Endodermal cell (in vitro differentiated cells): ENCODE results near the gene NRIP2. TPM values are rescaled to one million over a fixed set of nuclear protein-coding genes. Genes with fewer than 3 reads are reported as not detected.

Source experiments
- DNase-seq: peaks from one replicate; pipeline ENCODE4 v3.0.0-alpha.2; 2017
- H3K27ac ChIP-seq: 2 replicates; pipeline ENCODE4 v1.5.1; 2013; ENCODE audit warnings: mild to moderate bottlenecking, low read depth, low read length, moderate library complexity
- H3K27me3 ChIP-seq: 2 replicates; pipeline ENCODE4 v1.6.1; 2013; ENCODE audit warnings: mild to moderate bottlenecking, low read length, moderate library complexity; ENCODE audit not compliant: insufficient read depth, control insufficient read depth, poor library complexity, severe bottlenecking
- H3K36me3 ChIP-seq: 2 replicates; pipeline ENCODE4 v1.7.0; 2013; ENCODE audit warnings: mild to moderate bottlenecking, low read length, moderate library complexity; ENCODE audit not compliant: control insufficient read depth, insufficient read depth
- H3K4me1 ChIP-seq: one replicate; pipeline ENCODE4 v1.7.0; 2013; ENCODE audit warnings: low read length; ENCODE audit not compliant: control insufficient read depth, insufficient read depth
- H3K4me3 ChIP-seq: 2 replicates; pipeline ENCODE4 v1.5.1; 2013; ENCODE audit warnings: mild to moderate bottlenecking, low read length, moderate library complexity
- H3K9ac ChIP-seq: 2 replicates; pipeline ENCODE4 v1.6.1; 2013; ENCODE audit warnings: mild to moderate bottlenecking, low read length, moderate library complexity; ENCODE audit not compliant: poor library complexity, severe bottlenecking; ENCODE audit errors: extremely low read depth
- H3K9me3 ChIP-seq: 2 replicates; pipeline ENCODE4 v1.6.1; 2013; ENCODE audit warnings: mild to moderate bottlenecking, low read length, moderate library complexity; ENCODE audit not compliant: control insufficient read depth
- H3K27ac Mint-ChIP-seq: 2 replicates; pipeline ENCODE4 v1.8.0; 2020; ENCODE audit warnings: mixed read lengths
- H3K27me3 Mint-ChIP-seq: 2 replicates; pipeline ENCODE4 v1.8.0; 2021; ENCODE audit warnings: mild to moderate bottlenecking, mixed read lengths; ENCODE audit not compliant: insufficient read depth
- H3K36me3 Mint-ChIP-seq: 2 replicates; pipeline ENCODE4 v1.8.0; 2020; ENCODE audit warnings: low read depth, mixed read lengths
- H3K4me1 Mint-ChIP-seq: 2 replicates; pipeline ENCODE4 v1.8.0; 2020; ENCODE audit warnings: mixed read lengths
- H3K4me3 Mint-ChIP-seq: 2 replicates; pipeline ENCODE4 v1.8.0; 2020; ENCODE audit warnings: mild to moderate bottlenecking, moderate library complexity, mixed read lengths
- H3K9me3 Mint-ChIP-seq: 2 replicates; pipeline ENCODE4 v1.8.0; 2020; ENCODE audit warnings: mild to moderate bottlenecking, mixed read lengths
- WGBS, 2 experiments: methylation state at CpG; one replicate each; pipeline versions ENCODE4 v1.1.5 to v1.1.7; 2013; ENCODE audit warnings: missing lambda C conversion rate in 2 of 2, mixed read lengths in 1 of 2; ENCODE audit not compliant: insufficient coverage in 1 of 2, insufficient read length in 1 of 2; 5-methylcytosine and 5-hydroxymethylcytosine counted together
- total RNA-seq, 2 donors: library from RNA; stranded (reverse); fragmentation: NEBNext Ultra II Directional in 1 of 2; extraction: Animal tissue kit (Norgen Biotek cat#: 25700) in 1 of 2; gene quantifications; 2 replicates in 1 of 2; 3 replicates in 1 of 2; pipeline ENCODE4 v1.2.1, GENCODE V29; 2021
- TF ChIP-seq, protein P1 (sequence below): fragments of 200-600 bp; sonication (generic); conservative IDR thresholded peaks from 2 replicates; pipeline ENCODE4 v1.5.0; 2021; ENCODE audit warnings: antibody characterized with exemption, mild to moderate bottlenecking

NRIP2 gene
- total RNA-seq, 2 donors from 2014 or later = not detected

GRCh38 chr12:2796187-2796666 is 38.6 kb downstream of the NRIP2 start:
- Histone ChIP-seq H3K9ac (peak overlapping the region; percentile 51), H3K4me1 (peaks cover 9% of the 10 kb centered on the region), H3K36me3 (peaks cover 47% of the 10 kb centered on the region), H3K27ac (no peak overlapping the region), H3K9me3 (no peaks in the 10 kb centered on the region), H3K27me3 (peaks cover 6% of the 10 kb centered on the region), H3K4me3 (peak overlapping the region; percentile 93)
- peaks cover 43% of the 10 kb centered on the region for H3K36me3 Mint-ChIP-seq
- peaks cover 10% of the 10 kb centered on the region for H3K27me3 Mint-ChIP-seq
- 15 to 21% methylated on average over 14 of the region's 14 CpGs for WGBS, 2 experiments
- peak overlapping the region; percentile 79 for H3K27ac Mint-ChIP-seq
- peaks cover 23% of the 10 kb centered on the region for H3K4me1 Mint-ChIP-seq
- TF ChIP-seq, protein P1, sequence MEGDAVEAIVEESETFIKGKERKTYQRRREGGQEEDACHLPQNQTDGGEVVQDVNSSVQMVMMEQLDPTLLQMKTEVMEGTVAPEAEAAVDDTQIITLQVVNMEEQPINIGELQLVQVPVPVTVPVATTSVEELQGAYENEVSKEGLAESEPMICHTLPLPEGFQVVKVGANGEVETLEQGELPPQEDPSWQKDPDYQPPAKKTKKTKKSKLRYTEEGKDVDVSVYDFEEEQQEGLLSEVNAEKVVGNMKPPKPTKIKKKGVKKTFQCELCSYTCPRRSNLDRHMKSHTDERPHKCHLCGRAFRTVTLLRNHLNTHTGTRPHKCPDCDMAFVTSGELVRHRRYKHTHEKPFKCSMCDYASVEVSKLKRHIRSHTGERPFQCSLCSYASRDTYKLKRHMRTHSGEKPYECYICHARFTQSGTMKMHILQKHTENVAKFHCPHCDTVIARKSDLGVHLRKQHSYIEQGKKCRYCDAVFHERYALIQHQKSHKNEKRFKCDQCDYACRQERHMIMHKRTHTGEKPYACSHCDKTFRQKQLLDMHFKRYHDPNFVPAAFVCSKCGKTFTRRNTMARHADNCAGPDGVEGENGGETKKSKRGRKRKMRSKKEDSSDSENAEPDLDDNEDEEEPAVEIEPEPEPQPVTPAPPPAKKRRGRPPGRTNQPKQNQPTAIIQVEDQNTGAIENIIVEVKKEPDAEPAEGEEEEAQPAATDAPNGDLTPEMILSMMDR = peak; percentile 66
- no peaks in the 10 kb centered on the region for H3K9me3 Mint-ChIP-seq
- peak overlapping the region; percentile 86 for H3K4me3 Mint-ChIP-seq
- DNase-seq = no peak

DNA sequence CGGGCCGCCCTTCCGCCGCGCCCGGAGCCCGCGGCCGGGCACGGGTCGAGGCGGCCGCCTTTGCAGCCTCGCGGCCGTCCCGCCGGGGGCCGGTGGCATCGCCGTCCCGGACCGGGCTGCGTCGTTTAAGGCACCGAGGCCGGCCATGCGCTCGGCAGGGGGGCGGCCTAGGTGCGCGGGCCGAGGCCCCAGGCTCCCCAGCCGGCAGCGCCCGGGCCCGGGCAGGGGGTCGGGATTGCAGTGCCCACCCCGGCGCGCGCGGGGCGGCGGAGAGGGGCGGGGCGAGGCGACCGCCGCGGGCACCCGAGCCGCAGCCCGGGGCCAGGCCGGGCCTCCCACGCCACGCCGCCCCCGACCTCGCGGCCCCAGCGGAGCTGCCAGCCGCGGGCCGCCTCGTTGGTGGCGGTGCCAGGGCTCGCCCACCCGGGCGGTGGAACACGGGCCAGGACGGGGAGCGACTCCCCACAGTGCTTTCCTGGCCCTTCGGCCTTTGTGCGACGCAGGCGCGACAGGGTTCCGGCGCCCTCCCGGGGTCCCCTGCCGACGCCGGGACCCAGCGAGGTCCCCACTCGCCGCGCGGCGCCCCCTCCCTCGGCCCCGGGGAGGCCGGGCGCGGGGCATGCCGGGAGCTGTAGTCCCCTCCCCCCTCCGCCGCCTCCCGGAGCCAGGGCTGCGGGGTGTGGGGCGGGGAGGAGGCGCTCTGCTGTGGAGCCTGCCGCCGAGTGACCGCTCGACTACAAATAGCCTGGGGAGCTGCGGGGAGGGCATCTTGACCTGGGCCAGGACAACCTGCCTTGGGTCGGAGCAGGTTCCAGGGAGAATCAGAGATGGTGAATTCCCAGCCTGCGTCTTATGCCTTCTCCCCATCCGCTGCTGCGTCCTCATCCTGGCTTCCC is 39.3 kb downstream of the NRIP2 start:
- peak; percentile 86 for DNase-seq
- H3K4me1 Mint-ChIP-seq = peaks cover 23% of the 10 kb centered on the region
- H3K4me1 ChIP-seq = peaks cover 9% of the 10 kb centered on the region
- peak overlapping the region; percentile 79 for H3K27ac Mint-ChIP-seq
- 0% methylated on average over 36 to 111 of the region's 111 CpGs for WGBS, 2 experiments
- peak overlapping the region; percentile 59 for H3K9ac ChIP-seq
- no peak overlapping the region for H3K27ac ChIP-seq
- peaks cover 10% of the 10 kb centered on the region for H3K27me3 Mint-ChIP-seq
- no peaks in the 10 kb centered on the region for H3K9me3 ChIP-seq
- TF ChIP-seq, protein P1 = no peak
- H3K9me3 Mint-ChIP-seq = no peaks in the 10 kb centered on the region
- H3K36me3 Mint-ChIP-seq = peaks cover 37% of the 10 kb centered on the region
- peaks cover 40% of the 10 kb centered on the region for H3K36me3 ChIP-seq
- H3K27me3 ChIP-seq = peaks cover 6% of the 10 kb centered on the region
- H3K4me3 Mint-ChIP-seq = peak overlapping the region; percentile 86
- H3K4me3 ChIP-seq = peak overlapping the region; percentile 93

GRCh38 chr12:2794736-2795289 is 40.0 kb downstream of the NRIP2 start, which contains the start of gene FKBP4:
FKBP4 (plus strand) TSS chr12:2794970; CDS start chr12:2795140, 170 bp downstream.
- peak within 1 kb of the TSS; percentile 59 for H3K9ac ChIP-seq
- Mint-ChIP-seq H3K4me1 (peaks cover 23% of the 10 kb centered on the region), H3K36me3 (peaks cover 30% of the 10 kb centered on the region), H3K4me3 (peak within 1 kb of the TSS; percentile 86), H3K9me3 (no peaks in the 10 kb centered on the region), H3K27me3 (peaks cover 10% of the 10 kb centered on the region), H3K27ac (no peak within 1 kb of the TSS)
- peaks cover 33% of the 10 kb centered on the region for H3K36me3 ChIP-seq
- WGBS, 2 experiments = 0% methylated on average over 30 to 63 of the region's 63 CpGs
- TF ChIP-seq, protein P1 = peak; percentile 19
- peak within 1 kb of the TSS; percentile 93 for H3K4me3 ChIP-seq
- no peaks in the 10 kb centered on the region for H3K9me3 ChIP-seq
- no peak within 1 kb of the TSS for H3K27ac ChIP-seq
- H3K4me1 ChIP-seq = peaks cover 9% of the 10 kb centered on the region
- peaks cover 6% of the 10 kb centered on the region for H3K27me3 ChIP-seq
- peak; percentile 97 for DNase-seq
